ENCODE measurements around the gene NOSTRIN. TPM values are rescaled to one million over a fixed set of nuclear protein-coding genes. Genes with fewer than 3 reads are reported as not detected.
A peak's percentile ranks its signal among the peaks of the same experiment; 100 is the strongest.
"Not testable (repeated sequence)": the region's sequence is repeated elsewhere in the genome, so short reads cannot be mapped to it uniquely, and the experiment has no call there.

The NOSTRIN gene
- 1 to 10 TPM in 3 of 8 experiments, under 1 TPM in 5; 0.11 to 4.6 (median 0.86) TPM for total RNA-seq

GRCh38 chr2:168801961-168802858 lies at the start of gene NOSTRIN:
Gene NOSTRIN, plus strand, starts transcription at chr2:168802637. Its CDS starts 10 bp downstream, at chr2:168802647.
- Histone ChIP-seq H3K4me3 (no peak within 1 kb of the TSS), H3K4me1 (replicated peaks in 1 of 2) (peaks cover 0 to 5% of the 10 kb centered on the region in 2 donors), H3K27ac (no peak within 1 kb of the TSS)
- in situ Hi-C loops (cut with MboI; ENCODE audit: low pct_unique_long_range_greater_than_20kb in 2 of 9, low sequenced_read_pairs in 9 of 9, unreplicated experiment in 9 of 9): no loop called here
- 0 to 100% (median 78%) methylated on average over 1 to 9 of the region's 10 CpGs; no CpG with 5 or more reads in 1 of the 10 experiments for WGBS, 10 experiments
- peak in 3 of 8 experiments; percentile 58 to 94 (median 94) for ATAC-seq (replicated peaks in 6 of 8)

- no peak for ATAC-seq (replicated peaks in 6 of 8)
- in situ Hi-C loops (cut with MboI; ENCODE audit: low pct_unique_long_range_greater_than_20kb in 2 of 9, low sequenced_read_pairs in 9 of 9, unreplicated experiment in 9 of 9): loop anchor here in 3 of 9 experiments (10.0 to 25.0 kb wide), 3 partner anchors 158 to 417 kb away; partner anchors contain the start of gene G6PC2 (in 1 of the 3)
- Histone ChIP-seq H3K4me1 (replicated peaks in 1 of 2) (no peaks in the 10 kb centered on the region), H3K27ac (no peak overlapping the region), H3K4me3 (no peak overlapping the region)
- 90 to 100% (median 100%) methylated on average over 2 to 3 of the region's 8 CpGs; no CpG with 5 or more reads in 7 of the 10 experiments for WGBS, 10 experiments
Measured at GRCh38 chr2:168753765-168754329, 48.6 kb upstream of the NOSTRIN start.

- Histone ChIP-seq H3K27ac (no peak overlapping the region), H3K4me3 (no peak overlapping the region), H3K4me1 (replicated peaks in 1 of 2) (no peaks in the 10 kb centered on the region)
- 67 to 100% (median 90%) methylated on average over 1 to 3 of the region's 3 CpGs for WGBS, 10 experiments
- in situ Hi-C loops (cut with MboI; ENCODE audit: low pct_unique_long_range_greater_than_20kb in 2 of 9, low sequenced_read_pairs in 9 of 9, unreplicated experiment in 9 of 9): loop anchor here in 3 of 9 experiments (10.0 to 25.0 kb wide), 3 partner anchors 155 to 420 kb away; partner anchors contain the start of gene G6PC2 (in 1 of the 3)
- no peak for ATAC-seq (replicated peaks in 6 of 8)
Measured at GRCh38 chr2:168757223-168757622, 45.2 kb upstream of the NOSTRIN start.

- Histone ChIP-seq H3K4me1 (replicated peaks in 1 of 2) (no peaks in the 10 kb centered on the region), H3K27ac (no peak overlapping the region), H3K4me3 (no peak overlapping the region)
- 13 to 100% (median 62%) methylated on average over 1 to 3 of the region's 3 CpGs; no CpG with 5 or more reads in 2 of the 10 experiments for WGBS, 10 experiments
- in situ Hi-C loops (cut with MboI; ENCODE audit: low pct_unique_long_range_greater_than_20kb in 2 of 9, low sequenced_read_pairs in 9 of 9, unreplicated experiment in 9 of 9): loop anchor here in 3 of 9 experiments (10.0 to 25.0 kb wide), 3 partner anchors 153 to 422 kb away; partner anchors contain the start of gene G6PC2 (in 1 of the 3)
- peak in 5 of 8 experiments; percentile 27 to 89 (median 82) for ATAC-seq (replicated peaks in 6 of 8)
Measured at GRCh38 chr2:168758970-168759820, 43.2 kb upstream of the NOSTRIN start.

GRCh38 chr2:168765401-168765800 lies 37.0 kb upstream of the NOSTRIN start:
- Histone ChIP-seq H3K4me1 (replicated peaks in 1 of 2) (no peaks in the 10 kb centered on the region), H3K27ac (no peak overlapping the region), H3K4me3 (no peak overlapping the region)
- 56 to 100% (median 88%) methylated on average over 1 of the region's 1 CpG; no CpG with 5 or more reads in 1 of the 10 experiments for WGBS, 10 experiments
- in situ Hi-C loops (cut with MboI; ENCODE audit: low pct_unique_long_range_greater_than_20kb in 2 of 9, low sequenced_read_pairs in 9 of 9, unreplicated experiment in 9 of 9): loop anchor here in 3 of 9 experiments (10.0 to 25.0 kb wide), 3 partner anchors 147 to 428 kb away; partner anchors contain the start of gene G6PC2 (in 1 of the 3)
- ATAC-seq (replicated peaks in 6 of 8): no peak

- no peak overlapping the region for H3K4me3 ChIP-seq
- in situ Hi-C loops (cut with MboI; ENCODE audit: low pct_unique_long_range_greater_than_20kb in 2 of 9, low sequenced_read_pairs in 9 of 9, unreplicated experiment in 9 of 9): loop anchor here in 3 of 9 experiments (10.0 to 25.0 kb wide), 3 partner anchors 146 to 429 kb away; partner anchors contain the start of gene G6PC2 (in 1 of the 3)
- 60 to 100% (median 87%) methylated on average over 1 to 2 of the region's 2 CpGs; no CpG with 5 or more reads in 4 of the 10 experiments for WGBS, 10 experiments
- H3K27ac ChIP-seq: no peak overlapping the region
- peak in 1 of 8 experiments; percentile 70 for ATAC-seq (replicated peaks in 6 of 8)
- H3K4me1 ChIP-seq (replicated peaks in 1 of 2): no peaks in the 10 kb centered on the region
Measured at GRCh38 chr2:168766600-168766999, 35.8 kb upstream of the NOSTRIN start.

GRCh38 chr2:168767258-168767657 lies 35.2 kb upstream of the NOSTRIN start:
- in situ Hi-C loops (cut with MboI; ENCODE audit: low pct_unique_long_range_greater_than_20kb in 2 of 9, low sequenced_read_pairs in 9 of 9, unreplicated experiment in 9 of 9): loop anchor here in 3 of 9 experiments (10.0 to 25.0 kb wide), 3 partner anchors 145 to 430 kb away; partner anchors contain the start of gene G6PC2 (in 1 of the 3)
- H3K27ac ChIP-seq: no peak overlapping the region
- peak in 1 of 8 experiments; percentile 28 for ATAC-seq (replicated peaks in 6 of 8)
- H3K4me1 ChIP-seq (replicated peaks in 1 of 2): no peaks in the 10 kb centered on the region
- WGBS, 10 experiments: 0 to 100% (median 67%) methylated on average over 1 of the region's 1 CpG; no CpG with 5 or more reads in 4 of the 10 experiments
- H3K4me3 ChIP-seq: no peak overlapping the region

- ATAC-seq (replicated peaks in 6 of 8): not testable (repeated sequence)
Measured at GRCh38 chr2:168768357-168768756, 34.1 kb upstream of the NOSTRIN start.

GRCh38 chr2:168770796-168771195 lies 31.6 kb upstream of the NOSTRIN start:
- in situ Hi-C loops (cut with MboI; ENCODE audit: low pct_unique_long_range_greater_than_20kb in 2 of 9, low sequenced_read_pairs in 9 of 9, unreplicated experiment in 9 of 9): loop anchor here in 2 of 9 experiments (25.0 kb wide), 2 partner anchors 142 to 433 kb away; partner anchors contain the start of gene G6PC2 (in 1 of the 2)
- 65 to 100% (median 82%) methylated on average over 1 to 2 of the region's 2 CpGs; no CpG with 5 or more reads in 2 of the 10 experiments for WGBS, 10 experiments
- no peak for ATAC-seq (replicated peaks in 6 of 8)

More at GRCh38 chr2:168768357-168768756, 34.1 kb upstream of the NOSTRIN start:
- in situ Hi-C loops (cut with MboI; ENCODE audit: low pct_unique_long_range_greater_than_20kb in 2 of 9, low sequenced_read_pairs in 9 of 9, unreplicated experiment in 9 of 9): loop anchor here in 3 of 9 experiments (10.0 to 25.0 kb wide), 3 partner anchors 144 to 431 kb away; partner anchors contain the start of gene G6PC2 (in 1 of the 3)
- H3K27ac ChIP-seq; H3K4me1 ChIP-seq (replicated peaks in 1 of 2); H3K4me3 ChIP-seq: not testable (repeated sequence)
- WGBS, 10 experiments: 0 to 100% (median 98%) methylated on average over 1 to 4 of the region's 6 CpGs; no CpG with 5 or more reads in 4 of the 10 experiments

GRCh38 chr2:168772704-168773103 lies 29.7 kb upstream of the NOSTRIN start:
- in situ Hi-C loops (cut with MboI; ENCODE audit: low pct_unique_long_range_greater_than_20kb in 2 of 9, low sequenced_read_pairs in 9 of 9, unreplicated experiment in 9 of 9): loop anchor here in 2 of 9 experiments (25.0 kb wide), 2 partner anchors 140 to 435 kb away; partner anchors contain the start of gene G6PC2 (in 1 of the 2)
- Histone ChIP-seq H3K27ac (no peak overlapping the region), H3K4me3 (no peak overlapping the region), H3K4me1 (replicated peaks in 1 of 2) (no peaks in the 10 kb centered on the region)
- no peak for ATAC-seq (replicated peaks in 6 of 8)
- whole genome bisulfite sequencing, 10 experiments: 89 to 100% (median 100%) methylated on average over 1 of the region's 1 CpG; no CpG with 5 or more reads in 2 of the 10 experiments

More at GRCh38 chr2:168770796-168771195, 31.6 kb upstream of the NOSTRIN start:
- Histone ChIP-seq H3K4me3 (no peak overlapping the region), H3K27ac (no peak overlapping the region), H3K4me1 (replicated peaks in 1 of 2) (no peaks in the 10 kb centered on the region)

- Histone ChIP-seq H3K4me3 (no peak overlapping the region), H3K4me1 (replicated peaks in 1 of 2) (no peaks in the 10 kb centered on the region), H3K27ac (no peak overlapping the region)
- 52 to 100% (median 73%) methylated on average over 1 to 2 of the region's 2 CpGs; no CpG with 5 or more reads in 1 of the 10 experiments for WGBS, 10 experiments
- no peak for ATAC-seq (replicated peaks in 6 of 8)
- in situ Hi-C loops (cut with MboI; ENCODE audit: low pct_unique_long_range_greater_than_20kb in 2 of 9, low sequenced_read_pairs in 9 of 9, unreplicated experiment in 9 of 9): loop anchor here in 2 of 9 experiments (25.0 kb wide), 2 partner anchors 139 to 436 kb away; partner anchors contain the start of gene G6PC2 (in 1 of the 2)
Measured at GRCh38 chr2:168773128-168773527, 29.3 kb upstream of the NOSTRIN start.

All from motor neuron (in vitro differentiated cells).